Fibroblast of the aortic adventitia (primary cell): ENCODE data around the gene HAUS5. TPM values are rescaled to one million over a fixed set of nuclear protein-coding genes. Genes with fewer than 3 reads are reported as not detected.

ENCODE experiments used
- DNase-seq: peaks from one replicate; pipeline ENCODE4 v3.0.0-alpha.2; 2010; ENCODE audit warnings: low read depth
- H3K4me3 ChIP-seq: 2 replicates; pipeline ENCODE4 v1.5.1; 2011; ENCODE audit warnings: low read depth, mild to moderate bottlenecking, control low read depth, low read length, moderate library complexity
- total RNA-seq: library from RNA; depleted of rRNA; stranded (reverse); fragments of >200 nt; gene quantifications from 2 replicates; pipeline ENCODE4 v1.2.3, GENCODE V29; 2012; ENCODE audit warnings: low replicate concordance
- TF ChIP-seq, protein P1 (sequence below): IDR thresholded peaks from 2 replicates; pipeline ENCODE4 v1.5.1; 2011; ENCODE audit warnings: mild to moderate bottlenecking, low read length, control low read depth, inconsistent platforms; ENCODE audit not compliant: insufficient read depth

HAUS5 gene
- total RNA-seq, 1 donor: 9.9 TPM

DNA sequence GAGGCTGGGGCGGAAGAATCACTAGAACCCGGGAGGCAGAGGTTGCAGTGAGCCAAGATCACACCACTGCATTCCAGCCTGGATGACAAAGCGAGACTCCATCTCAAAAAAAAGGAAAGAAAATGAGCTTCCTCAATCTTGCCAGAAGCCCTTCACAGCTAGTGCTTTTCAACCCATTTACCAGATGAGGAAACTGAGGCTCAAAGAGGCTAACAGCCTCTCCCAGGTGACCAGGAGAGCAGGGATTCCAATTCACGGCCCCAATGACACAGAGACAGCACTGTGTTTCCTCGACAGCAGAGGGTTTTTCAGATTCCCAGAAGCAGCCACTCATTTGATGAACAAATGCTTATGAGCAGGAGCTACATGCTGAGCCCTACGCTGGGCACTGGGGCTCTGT, 57.0 kb downstream of the HAUS5 start:
- H3K4me3 ChIP-seq: no peak overlapping the region
- DNase-seq: no peak
- TF ChIP-seq, protein P1, sequence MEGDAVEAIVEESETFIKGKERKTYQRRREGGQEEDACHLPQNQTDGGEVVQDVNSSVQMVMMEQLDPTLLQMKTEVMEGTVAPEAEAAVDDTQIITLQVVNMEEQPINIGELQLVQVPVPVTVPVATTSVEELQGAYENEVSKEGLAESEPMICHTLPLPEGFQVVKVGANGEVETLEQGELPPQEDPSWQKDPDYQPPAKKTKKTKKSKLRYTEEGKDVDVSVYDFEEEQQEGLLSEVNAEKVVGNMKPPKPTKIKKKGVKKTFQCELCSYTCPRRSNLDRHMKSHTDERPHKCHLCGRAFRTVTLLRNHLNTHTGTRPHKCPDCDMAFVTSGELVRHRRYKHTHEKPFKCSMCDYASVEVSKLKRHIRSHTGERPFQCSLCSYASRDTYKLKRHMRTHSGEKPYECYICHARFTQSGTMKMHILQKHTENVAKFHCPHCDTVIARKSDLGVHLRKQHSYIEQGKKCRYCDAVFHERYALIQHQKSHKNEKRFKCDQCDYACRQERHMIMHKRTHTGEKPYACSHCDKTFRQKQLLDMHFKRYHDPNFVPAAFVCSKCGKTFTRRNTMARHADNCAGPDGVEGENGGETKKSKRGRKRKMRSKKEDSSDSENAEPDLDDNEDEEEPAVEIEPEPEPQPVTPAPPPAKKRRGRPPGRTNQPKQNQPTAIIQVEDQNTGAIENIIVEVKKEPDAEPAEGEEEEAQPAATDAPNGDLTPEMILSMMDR: no peak

DNA sequence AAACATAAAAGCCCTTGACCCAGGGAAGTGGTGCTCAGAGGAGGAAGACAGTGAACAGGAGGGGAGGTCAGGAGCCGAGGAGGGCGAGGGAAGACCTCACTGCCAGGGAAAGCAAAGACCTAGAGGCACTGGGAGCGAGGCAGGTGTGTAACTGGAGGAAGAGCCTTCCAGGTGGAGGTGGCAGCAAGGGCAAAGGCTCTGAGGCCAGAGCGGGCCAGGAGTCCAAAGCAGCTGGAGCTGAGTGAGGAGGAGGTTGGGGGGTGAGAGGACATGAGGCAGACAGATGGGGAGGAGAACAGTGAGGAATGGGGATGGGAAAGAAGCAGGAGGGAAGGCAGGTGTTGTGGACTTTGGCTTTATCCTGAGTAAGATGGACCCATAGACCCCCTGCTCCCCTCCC, 57.4 kb downstream of the HAUS5 start:
- H3K4me3 ChIP-seq: no peak overlapping the region
- DNase-seq: no peak
- TF ChIP-seq, protein P1: no peak

DNA sequence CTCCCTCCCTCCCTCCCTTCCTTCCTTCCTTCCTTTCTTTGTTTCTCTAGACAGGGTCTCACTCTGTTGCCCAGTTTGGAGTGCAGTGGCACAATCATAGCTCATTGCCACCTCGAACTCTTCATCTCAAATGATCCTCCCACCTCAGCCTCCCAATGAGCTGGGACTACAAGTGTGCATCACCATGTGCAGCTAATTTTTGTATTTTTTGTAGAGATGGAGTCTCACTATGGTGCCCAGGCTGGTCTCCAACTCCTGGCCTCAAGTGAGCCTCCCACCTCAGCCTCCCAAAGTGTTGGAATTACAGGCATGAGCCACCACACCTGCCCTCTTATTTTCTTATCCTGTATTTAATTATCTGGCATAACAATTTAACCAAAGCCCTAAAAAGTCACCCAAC, 58.2 kb downstream of the HAUS5 start:
- no peak for DNase-seq
- no peak overlapping the region for H3K4me3 ChIP-seq
- TF ChIP-seq, protein P1: no peak

DNA sequence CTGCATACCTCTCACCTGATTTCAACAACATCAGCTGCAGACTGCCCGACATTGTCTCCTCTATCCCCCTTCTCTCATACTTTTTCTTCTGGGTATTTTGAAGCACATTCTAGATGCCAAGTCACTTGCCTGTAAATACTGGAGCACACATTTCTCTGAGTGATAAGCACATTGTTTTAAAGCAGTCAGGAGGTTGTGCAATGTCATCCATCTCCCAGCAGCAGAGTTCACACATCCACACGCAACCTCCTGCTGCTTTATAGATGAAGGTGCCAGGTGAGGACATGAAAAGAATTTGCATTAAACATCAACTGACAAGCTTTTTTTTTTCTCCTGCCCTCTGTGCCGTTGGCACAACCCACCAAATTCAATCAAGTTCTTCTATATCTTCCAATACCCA, 59.3 kb downstream of the HAUS5 start:
- peak; percentile 47 for DNase-seq
- TF ChIP-seq, protein P1: no peak
- H3K4me3 ChIP-seq: no peak overlapping the region

DNA sequence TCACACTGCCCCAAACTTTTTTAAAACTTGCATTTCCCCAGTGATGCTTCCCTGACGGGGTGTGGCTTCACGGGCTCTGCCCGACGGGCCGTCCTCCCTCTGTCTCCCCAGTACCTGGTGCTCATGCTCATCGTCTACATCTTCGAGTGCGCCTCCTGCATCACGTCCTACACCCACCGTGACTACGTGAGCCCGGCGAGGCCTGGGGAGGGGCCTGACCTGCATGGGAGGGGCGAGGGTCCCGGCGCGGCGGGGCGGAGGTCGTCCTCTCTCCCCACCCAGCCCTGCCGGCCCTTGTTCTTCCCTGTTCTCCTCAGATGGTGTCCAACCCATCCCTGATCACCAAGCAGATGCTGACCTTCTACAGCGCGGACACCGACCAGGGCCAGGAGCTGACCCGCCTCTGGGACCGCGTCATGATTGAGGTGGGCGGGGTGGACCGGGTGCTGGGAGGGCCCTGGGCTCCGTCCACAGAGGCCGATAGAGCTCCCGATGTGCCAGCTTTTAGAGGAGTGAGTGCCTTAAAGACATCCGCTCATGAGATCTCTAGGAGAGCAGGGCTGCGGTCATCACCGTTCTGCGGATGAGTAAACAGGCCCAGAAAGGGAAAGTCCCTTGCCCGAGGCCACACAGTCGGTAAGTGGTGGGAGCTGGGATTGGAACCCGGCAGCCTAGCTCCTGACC, 60.7 kb downstream of the HAUS5 start:
- peak overlapping the region; percentile 53 for H3K4me3 ChIP-seq
- peak; percentile 48 for DNase-seq
- TF ChIP-seq, protein P1: no peak

Other genes starting within 250 kb of the HAUS5 start
- gene GPR42, start 241.7 kb upstream of the HAUS5 start, total RNA-seq: not detected in 2 replicates
- gene FFAR2, start 164.5 kb upstream of the HAUS5 start, total RNA-seq: not detected in 2 replicates
- gene KRTDAP, start 122.3 kb upstream of the HAUS5 start, total RNA-seq: not detected in 2 replicates
- gene DMKN, start 99.1 kb upstream of the HAUS5 start, total RNA-seq: 11.4 and 63.0 TPM in 2 replicates
- gene SBSN, start 84.4 kb upstream of the HAUS5 start, total RNA-seq: 4.1 and 13.2 TPM in 2 replicates
- gene GAPDHS, start 79.3 kb upstream of the HAUS5 start, total RNA-seq: not detected in 2 replicates
- 25.0 and 63.7 TPM in 2 replicates for gene TMEM147, start 67.1 kb upstream of the HAUS5 start, total RNA-seq
- not detected in 2 replicates for gene ATP4A, start 49.1 kb upstream of the HAUS5 start, total RNA-seq
- gene PMIS2, start 26.6 kb upstream of the HAUS5 start, total RNA-seq: not detected in 2 replicates
- gene RBM42, start 16.3 kb downstream of the HAUS5 start, total RNA-seq: 43.0 and 65.2 TPM in 2 replicates
- 0.81 and 1.6 TPM in 2 replicates for gene ETV2, start 29.0 kb downstream of the HAUS5 start, total RNA-seq
- gene COX6B1, start 35.6 kb downstream of the HAUS5 start, total RNA-seq: 104 and 327 TPM in 2 replicates
- gene UPK1A, start 53.8 kb downstream of the HAUS5 start, total RNA-seq: not detected in 2 replicates
- gene ZBTB32, start 91.8 kb downstream of the HAUS5 start, total RNA-seq: not detected in 2 replicates
- gene KMT2B, start 105.3 kb downstream of the HAUS5 start, total RNA-seq: 6.8 and 14.9 TPM in 2 replicates
- 1.3 and 1.9 TPM in 2 replicates for gene IGFLR1, start 129.7 kb downstream of the HAUS5 start, total RNA-seq
- gene U2AF1L4, start 132.7 kb downstream of the HAUS5 start, total RNA-seq: 5.8 and 7.1 TPM in 2 replicates
- 14.7 and 19.5 TPM in 2 replicates for gene PSENEN, start 132.9 kb downstream of the HAUS5 start, total RNA-seq
- 5.4 and 15.3 TPM in 2 replicates for gene LIN37, start 135.8 kb downstream of the HAUS5 start, total RNA-seq
- 297 and 713 TPM in 2 replicates for gene HSPB6, start 144.3 kb downstream of the HAUS5 start, total RNA-seq
- 4.5 and 10.8 TPM in 2 replicates for gene PROSER3, start 145.4 kb downstream of the HAUS5 start, total RNA-seq
- gene ARHGAP33, start 162.8 kb downstream of the HAUS5 start, total RNA-seq: 5.3 and 7.4 TPM in 2 replicates
- not detected in 2 replicates for gene PRODH2, start 200.1 kb downstream of the HAUS5 start, total RNA-seq
- gene NPHS1, start 239.8 kb downstream of the HAUS5 start, total RNA-seq: not detected in 2 replicates
- gene KIRREL2, start 244.2 kb downstream of the HAUS5 start, total RNA-seq: 0.25 TPM in 1 of 2 replicates, not detected in the other